CMK (cell line): ENCODE results near the gene PCYT1A.
"Not testable (repeated sequence)": the region's sequence is repeated elsewhere in the genome, so short reads cannot be mapped to it uniquely, and the experiment has no call there.

Experiments
- DNase-seq: peaks from one replicate; pipeline ENCODE4 v3.0.0-alpha.2; 2010; ENCODE audit warnings: low read depth

Gene PCYT1A

GRCh38 chr3:196192036-196192523 is 95.4 kb downstream of the PCYT1A start:
- no peak for DNase-seq

DNA sequence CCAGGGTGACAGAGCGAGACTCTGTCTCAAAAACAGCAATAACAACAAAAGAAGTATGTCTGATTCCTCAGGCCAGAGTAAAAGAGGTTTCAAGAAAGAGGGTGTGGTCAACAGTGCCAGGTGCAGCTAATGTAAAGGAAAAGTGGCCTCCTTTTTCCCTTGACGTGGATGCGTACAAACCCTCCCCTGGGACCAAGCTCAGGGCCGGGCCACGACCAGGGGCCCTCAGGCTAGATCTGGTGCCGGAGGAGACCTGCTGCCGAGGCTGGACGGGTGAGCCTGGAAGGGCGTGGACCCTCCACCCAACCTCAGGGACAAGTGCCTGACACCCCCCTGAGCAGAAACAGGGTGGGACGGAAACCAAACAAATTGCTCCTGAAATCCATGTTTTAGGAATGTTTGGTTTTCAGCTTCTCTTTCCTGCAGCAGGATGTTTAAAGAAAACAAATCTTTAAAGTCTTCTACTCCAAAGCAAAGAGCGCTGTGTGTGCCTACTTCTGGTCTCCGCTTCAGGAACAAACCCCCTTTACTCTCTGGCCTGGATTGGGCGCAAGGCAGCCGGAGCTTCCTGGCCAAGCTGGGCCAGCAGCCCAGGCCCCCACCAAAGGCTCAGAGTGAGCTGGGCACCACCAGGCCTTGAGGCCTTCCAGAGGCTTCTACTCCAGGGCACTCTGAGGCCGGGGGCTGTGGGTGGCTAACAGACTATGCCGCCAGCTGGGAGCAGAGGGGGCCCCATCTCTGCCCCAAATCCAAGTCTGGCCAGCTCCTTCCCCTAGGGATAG is 97.8 kb downstream of the PCYT1A start:
- no peak for DNase-seq

GRCh38 chr3:196186651-196187573 is 100.6 kb downstream of the PCYT1A start:
- peak; percentile 59 for DNase-seq

- DNase-seq: no peak
Observed at GRCh38 chr3:196184881-196185280, 102.6 kb downstream of the PCYT1A start.

GRCh38 chr3:196184169-196184432 is 103.4 kb downstream of the PCYT1A start:
- DNase-seq: not testable (repeated sequence)

- DNase-seq: no peak
Observed at GRCh38 chr3:196181127-196181546, 106.4 kb downstream of the PCYT1A start.

DNA sequence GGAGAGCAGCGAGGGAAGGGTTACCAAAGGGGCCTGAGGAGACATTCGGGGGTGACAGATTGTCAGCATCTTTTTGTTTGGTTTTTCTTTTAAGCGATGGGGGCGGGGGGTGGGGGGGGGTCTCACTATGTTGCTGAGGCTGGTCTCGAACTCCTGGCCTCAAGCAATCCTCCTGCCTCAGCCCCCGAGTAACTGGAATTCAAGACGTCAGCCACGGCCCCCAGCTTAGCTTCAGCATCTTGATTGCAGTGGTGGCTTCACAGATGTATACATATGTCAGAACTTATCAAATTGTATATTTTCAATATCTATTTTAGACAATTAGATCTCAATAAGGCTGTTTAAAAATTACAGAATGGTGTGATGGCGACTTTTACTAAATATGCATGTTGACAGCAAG is 107.2 kb downstream of the PCYT1A start:
- DNase-seq: no peak
